ENCODE results near the gene KIAA1217. TPM values are rescaled to one million over a fixed set of nuclear protein-coding genes. Genes with fewer than 3 reads are reported as not detected.

The KIAA1217 gene
- total RNA-seq, 1 donor from 2014 or later, result 54.3 TPM

GRCh38 chr10:24462889-24463552, 254.1 kb downstream of the KIAA1217 start:
- Histone ChIP-seq H3K27ac (peak overlapping the region; percentile 70), H3K9me3 (no peaks in the 10 kb centered on the region), H3K27me3 (no peaks in the 10 kb centered on the region), H3K4me3 (no peak overlapping the region), H3K36me3 (no peaks in the 10 kb centered on the region), H3K4me1 (peaks cover 44% of the 10 kb centered on the region)
- intact Hi-C loops (cut with DNase I), result no loop called here
- DNase-seq (ENCODE audit: extremely low spot score in 2 of 2), result no peak
- TF ChIP-seq POLR2AphosphoS5 (IDR thresholded peaks at IDR 0.05; ENCODE audit: insufficient read depth in 1 of 2, low read depth in 1 of 2) (no peak), POLR2A (IDR thresholded peaks at IDR 0.05) (no peak), CTCF (IDR thresholded peaks at IDR 0.05) (no peak)

- no peak overlapping the region for H3K4me3 ChIP-seq
These were observed 254.9 kb downstream of the KIAA1217 start for GRCh38 chr10:24463611-24464426.

GRCh38 chr10:24465124-24465874, 256.4 kb downstream of the KIAA1217 start:
- Histone ChIP-seq H3K27ac (peak overlapping the region; percentile 70), H3K4me1 (peaks cover 42% of the 10 kb centered on the region), H3K27me3 (no peaks in the 10 kb centered on the region), H3K4me3 (no peak overlapping the region), H3K9me3 (no peaks in the 10 kb centered on the region), H3K36me3 (no peaks in the 10 kb centered on the region)
- no peak for DNase-seq (ENCODE audit: extremely low spot score in 2 of 2)
- intact Hi-C loops (cut with DNase I), result no loop called here
- TF ChIP-seq POLR2A (IDR thresholded peaks at IDR 0.05) (no peak), POLR2AphosphoS5 (IDR thresholded peaks at IDR 0.05; ENCODE audit: insufficient read depth in 1 of 2, low read depth in 1 of 2) (peak; percentile 23 to 27)

More at GRCh38 chr10:24463611-24464426, 254.9 kb downstream of the KIAA1217 start:
- Histone ChIP-seq H3K27ac (peak overlapping the region; percentile 70), H3K9me3 (no peaks in the 10 kb centered on the region), H3K27me3 (no peaks in the 10 kb centered on the region), H3K4me1 (peaks cover 42% of the 10 kb centered on the region), H3K36me3 (no peaks in the 10 kb centered on the region)
- no peak for DNase-seq (ENCODE audit: extremely low spot score in 2 of 2)
- no peak for TF ChIP-seq CTCF (IDR thresholded peaks at IDR 0.05)
- no peak for TF ChIP-seq POLR2A (IDR thresholded peaks at IDR 0.05)
- TF ChIP-seq POLR2AphosphoS5 (IDR thresholded peaks at IDR 0.05; ENCODE audit: insufficient read depth in 1 of 2, low read depth in 1 of 2), result peak in 1 of 2 donors; percentile 55
- intact Hi-C loops (cut with DNase I), result no loop called here

GRCh38 chr10:24465891-24466818, 257.2 kb downstream of the KIAA1217 start:
- H3K27ac ChIP-seq, result peak overlapping the region; percentile 70
- DNase-seq (ENCODE audit: extremely low spot score in 2 of 2), result no peak
- H3K27me3 ChIP-seq, result no peaks in the 10 kb centered on the region
- H3K9me3 ChIP-seq, result no peaks in the 10 kb centered on the region
- peak in 1 of 2 donors; percentile 73 for TF ChIP-seq POLR2AphosphoS5 (IDR thresholded peaks at IDR 0.05; ENCODE audit: insufficient read depth in 1 of 2, low read depth in 1 of 2)
- no peak for TF ChIP-seq CTCF (IDR thresholded peaks at IDR 0.05)
- no peaks in the 10 kb centered on the region for H3K36me3 ChIP-seq
- H3K4me1 ChIP-seq, result peaks cover 42% of the 10 kb centered on the region
- peak overlapping the region in 1 of 2 donors; percentile 19 for H3K4me3 ChIP-seq
- intact Hi-C loops (cut with DNase I), result no loop called here
